IPS DF 6.9 (cell line): ENCODE results near the gene NLRP12.
"Not testable (repeated sequence)": the region's sequence is repeated elsewhere in the genome, so short reads cannot be mapped to it uniquely, and the experiment has no call there.

Experiments used
- DNase-seq: peaks from one replicate; pipeline ENCODE4 v3.0.0-alpha.2; 2013; ENCODE audit warnings: low read depth, low spot score
- H3K27ac ChIP-seq: one replicate; pipeline ENCODE4 v1.5.1; 2013; ENCODE audit warnings: low read length, control low read depth
- H3K27me3 ChIP-seq: 2 replicates; pipeline ENCODE4 v1.6.1; 2013; ENCODE audit warnings: mild to moderate bottlenecking, low read length; ENCODE audit not compliant: control insufficient read depth, insufficient read depth
- H3K36me3 ChIP-seq: 2 replicates; pipeline ENCODE4 v1.6.1; 2013; ENCODE audit warnings: low read length; ENCODE audit not compliant: control insufficient read depth, insufficient read depth
- H3K4me1 ChIP-seq: 2 replicates; pipeline ENCODE4 v1.6.1; 2013; ENCODE audit warnings: low read length; ENCODE audit not compliant: control insufficient read depth, insufficient read depth
- H3K4me3 ChIP-seq: 2 replicates; pipeline ENCODE4 v1.5.1; 2013; ENCODE audit warnings: mild to moderate bottlenecking, low read length
- H3K9me3 ChIP-seq: 2 replicates; pipeline ENCODE4 v1.6.1; 2013; ENCODE audit warnings: low read length, inconsistent platforms; ENCODE audit not compliant: control insufficient read depth, insufficient read depth
- WGBS: extraction: QIAGEN DNeasy Blood & Tissue Kit; methylation state at CpG from one replicate; pipeline ENCODE4 v1.1.7; 2013; ENCODE audit warnings: mixed read lengths, missing lambda C conversion rate; ENCODE audit not compliant: insufficient read length, insufficient coverage; 5-methylcytosine and 5-hydroxymethylcytosine counted together

The NLRP12 gene, protein sequence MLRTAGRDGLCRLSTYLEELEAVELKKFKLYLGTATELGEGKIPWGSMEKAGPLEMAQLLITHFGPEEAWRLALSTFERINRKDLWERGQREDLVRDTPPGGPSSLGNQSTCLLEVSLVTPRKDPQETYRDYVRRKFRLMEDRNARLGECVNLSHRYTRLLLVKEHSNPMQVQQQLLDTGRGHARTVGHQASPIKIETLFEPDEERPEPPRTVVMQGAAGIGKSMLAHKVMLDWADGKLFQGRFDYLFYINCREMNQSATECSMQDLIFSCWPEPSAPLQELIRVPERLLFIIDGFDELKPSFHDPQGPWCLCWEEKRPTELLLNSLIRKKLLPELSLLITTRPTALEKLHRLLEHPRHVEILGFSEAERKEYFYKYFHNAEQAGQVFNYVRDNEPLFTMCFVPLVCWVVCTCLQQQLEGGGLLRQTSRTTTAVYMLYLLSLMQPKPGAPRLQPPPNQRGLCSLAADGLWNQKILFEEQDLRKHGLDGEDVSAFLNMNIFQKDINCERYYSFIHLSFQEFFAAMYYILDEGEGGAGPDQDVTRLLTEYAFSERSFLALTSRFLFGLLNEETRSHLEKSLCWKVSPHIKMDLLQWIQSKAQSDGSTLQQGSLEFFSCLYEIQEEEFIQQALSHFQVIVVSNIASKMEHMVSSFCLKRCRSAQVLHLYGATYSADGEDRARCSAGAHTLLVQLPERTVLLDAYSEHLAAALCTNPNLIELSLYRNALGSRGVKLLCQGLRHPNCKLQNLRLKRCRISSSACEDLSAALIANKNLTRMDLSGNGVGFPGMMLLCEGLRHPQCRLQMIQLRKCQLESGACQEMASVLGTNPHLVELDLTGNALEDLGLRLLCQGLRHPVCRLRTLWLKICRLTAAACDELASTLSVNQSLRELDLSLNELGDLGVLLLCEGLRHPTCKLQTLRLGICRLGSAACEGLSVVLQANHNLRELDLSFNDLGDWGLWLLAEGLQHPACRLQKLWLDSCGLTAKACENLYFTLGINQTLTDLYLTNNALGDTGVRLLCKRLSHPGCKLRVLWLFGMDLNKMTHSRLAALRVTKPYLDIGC

DNA sequence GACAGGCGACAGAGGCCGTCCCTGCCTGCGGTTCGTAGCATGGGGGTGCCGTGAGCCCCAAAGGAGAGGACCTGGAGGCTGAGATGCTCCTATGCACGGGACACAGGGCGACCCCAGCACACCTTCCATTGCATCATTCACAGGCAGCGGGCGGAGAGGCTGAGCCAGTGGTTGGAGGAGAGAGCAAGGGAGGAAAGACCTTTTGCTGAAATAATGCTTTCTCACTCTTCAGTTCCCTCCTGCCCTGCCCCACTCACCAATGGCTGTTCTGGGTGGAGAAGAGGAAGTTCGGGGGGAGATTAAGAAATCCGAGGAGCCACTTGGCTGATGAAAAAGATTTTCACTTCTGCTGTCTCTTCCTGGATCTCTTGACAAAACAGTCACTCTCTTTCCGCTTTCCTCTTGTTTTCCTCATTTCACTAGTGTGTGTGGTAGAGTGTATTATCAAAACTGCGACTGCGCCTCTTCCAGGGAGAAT lies at the start of gene NLRP12:
TSS of gene NLRP12 (minus strand) at position 181 of the 478 bp plus-strand sequence. CDS start at position 41, 140 bp downstream.
- no peak within 1 kb of the TSS for H3K4me3 ChIP-seq
- no peak within 1 kb of the TSS for H3K27ac ChIP-seq
- H3K4me1 ChIP-seq, result no peaks in the 10 kb centered on the region; the same call in 1 of the 2 replicates
- no peaks in the 10 kb centered on the region for H3K27me3 ChIP-seq
- no peaks in the 10 kb centered on the region for H3K36me3 ChIP-seq
- no peak for DNase-seq
- no peaks in the 10 kb centered on the region for H3K9me3 ChIP-seq
- no CpG with 5 or more reads among the region's 14 CpGs for WGBS

DNA sequence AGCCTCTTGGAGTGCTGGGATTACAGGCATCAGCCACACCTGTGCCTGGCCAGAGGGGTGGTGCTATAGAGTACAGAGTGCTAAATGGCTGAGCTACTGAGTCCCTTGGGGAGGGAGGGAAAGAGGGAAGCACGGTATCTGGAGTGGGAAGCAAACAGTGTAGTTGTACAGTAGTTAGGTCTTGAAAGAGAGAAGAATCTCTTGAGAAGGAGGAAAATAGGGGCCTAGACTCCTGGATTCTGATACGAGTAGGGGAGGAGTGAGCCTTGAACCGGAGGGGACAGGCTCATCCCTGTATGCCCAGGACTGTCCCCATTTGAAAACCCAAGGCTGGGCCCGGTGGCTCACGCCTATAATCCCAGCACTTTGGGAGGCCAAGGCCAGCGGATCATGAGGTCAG lies 48.6 kb upstream of the NLRP12 start:
- no peak for DNase-seq
- Histone ChIP-seq H3K9me3 (no peaks in the 10 kb centered on the region), H3K36me3 (peaks cover 15% of the 10 kb centered on the region), H3K27me3 (no peaks in the 10 kb centered on the region), H3K4me1 (peaks cover 3% of the 10 kb centered on the region; the same call in 1 of the 2 replicates), H3K27ac (no peak overlapping the region), H3K4me3 (no peak overlapping the region)
- WGBS, result no CpG with 5 or more reads among the region's 6 CpGs

DNA sequence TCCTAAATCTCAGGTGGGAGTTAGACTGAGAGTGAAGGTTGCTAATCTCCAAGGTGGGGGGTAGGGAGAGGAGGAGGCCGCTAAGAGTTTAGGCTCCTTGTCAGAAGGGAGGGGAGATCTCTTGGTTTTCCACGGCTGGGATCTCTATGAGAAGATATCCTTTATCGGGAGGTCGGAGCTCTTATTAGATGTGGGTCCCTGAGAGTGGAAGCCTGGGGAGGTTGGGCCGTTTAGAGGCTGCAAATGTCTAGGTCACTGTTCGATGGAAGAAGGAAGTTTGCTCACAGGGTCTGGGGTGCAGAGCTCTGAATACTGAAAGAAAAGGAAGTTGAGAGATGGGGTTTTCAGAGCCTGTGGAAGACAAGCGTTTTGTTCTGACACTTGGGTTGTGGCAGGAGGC lies 47.3 kb upstream of the NLRP12 start:
- no peak overlapping the region for H3K4me3 ChIP-seq
- no peak for DNase-seq

DNA sequence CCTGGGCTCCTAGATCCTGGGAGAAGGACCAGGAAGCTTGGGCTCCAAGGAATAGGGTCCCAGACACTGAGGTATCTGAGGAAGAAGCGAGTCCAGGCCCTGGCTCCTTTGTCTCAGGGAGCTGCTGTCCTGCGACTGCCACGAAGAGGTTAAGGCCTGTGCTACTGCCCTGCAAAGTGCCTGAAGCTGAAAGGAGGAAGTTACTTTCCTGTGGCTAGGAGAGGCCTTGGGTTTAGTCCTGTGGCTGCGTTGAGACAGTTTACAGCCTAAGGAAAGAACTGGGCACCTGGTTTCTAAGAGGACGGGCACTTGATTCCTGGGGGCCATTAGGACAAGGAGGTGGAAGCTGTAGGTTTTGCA lies 46.4 kb upstream of the NLRP12 start:
- no peak for DNase-seq
- H3K36me3 ChIP-seq, result peaks cover 15% of the 10 kb centered on the region
- no CpG with 5 or more reads among the region's 5 CpGs for WGBS
- no peaks in the 10 kb centered on the region for H3K9me3 ChIP-seq
- no peaks in the 10 kb centered on the region for H3K27me3 ChIP-seq
- H3K4me1 ChIP-seq, result peaks cover 6% of the 10 kb centered on the region; the same call in 1 of the 2 replicates
- no peak overlapping the region for H3K27ac ChIP-seq
- no peak overlapping the region for H3K4me3 ChIP-seq

More for the DNA sequence above, 47.3 kb upstream of the NLRP12 start:
- peaks cover 15% of the 10 kb centered on the region for H3K36me3 ChIP-seq
- H3K27me3 ChIP-seq, result no peaks in the 10 kb centered on the region
- no CpG with 5 or more reads among the region's 7 CpGs for WGBS
- H3K9me3 ChIP-seq, result no peaks in the 10 kb centered on the region
- peaks cover 3% of the 10 kb centered on the region; the same call in 1 of the 2 replicates for H3K4me1 ChIP-seq
- H3K27ac ChIP-seq, result no peak overlapping the region

DNA sequence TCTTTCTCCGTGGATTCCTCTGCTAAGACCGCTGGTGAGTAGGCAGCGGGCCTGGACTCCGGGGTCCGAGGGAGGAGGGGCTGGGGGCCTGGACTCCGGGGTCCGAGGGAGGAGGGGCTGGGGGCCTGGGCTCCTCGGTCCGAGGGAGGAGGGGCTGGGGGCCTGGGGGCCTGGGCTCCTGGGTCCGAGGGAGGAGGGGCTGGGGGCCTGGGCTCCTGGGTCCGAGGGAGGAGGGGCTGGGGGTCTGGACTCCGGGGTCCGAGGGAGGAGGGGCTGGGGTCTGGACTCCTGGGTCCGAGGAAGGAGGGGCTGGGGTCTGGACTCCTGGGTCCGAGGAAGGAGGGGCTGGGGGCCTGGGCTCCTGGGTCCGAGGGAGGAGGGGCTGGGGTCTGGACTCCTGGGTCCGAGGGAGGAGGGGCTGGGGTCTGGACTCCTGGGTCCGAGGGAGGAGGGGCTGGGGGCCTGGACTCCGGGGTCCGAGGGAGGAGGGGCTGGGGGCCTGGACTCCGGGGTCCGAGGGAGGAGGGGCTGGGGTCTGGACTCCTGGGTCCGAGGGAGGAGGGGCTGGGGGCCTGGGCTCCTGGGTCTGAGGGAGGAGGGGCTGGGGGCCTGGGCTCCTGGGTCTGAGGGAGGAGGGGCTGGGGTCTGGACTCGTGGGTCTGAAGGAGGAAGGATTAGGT lies 45.8 kb upstream of the NLRP12 start:
- DNase-seq, H3K9me3 ChIP-seq, H3K4me1 ChIP-seq, H3K27ac ChIP-seq, H3K27me3 ChIP-seq: not testable (repeated sequence)
- no CpG with 5 or more reads among the region's 24 CpGs for WGBS
- peaks cover 14% of the 10 kb centered on the region for H3K36me3 ChIP-seq
- H3K4me3 ChIP-seq, result peak overlapping the region; percentile 78

DNA sequence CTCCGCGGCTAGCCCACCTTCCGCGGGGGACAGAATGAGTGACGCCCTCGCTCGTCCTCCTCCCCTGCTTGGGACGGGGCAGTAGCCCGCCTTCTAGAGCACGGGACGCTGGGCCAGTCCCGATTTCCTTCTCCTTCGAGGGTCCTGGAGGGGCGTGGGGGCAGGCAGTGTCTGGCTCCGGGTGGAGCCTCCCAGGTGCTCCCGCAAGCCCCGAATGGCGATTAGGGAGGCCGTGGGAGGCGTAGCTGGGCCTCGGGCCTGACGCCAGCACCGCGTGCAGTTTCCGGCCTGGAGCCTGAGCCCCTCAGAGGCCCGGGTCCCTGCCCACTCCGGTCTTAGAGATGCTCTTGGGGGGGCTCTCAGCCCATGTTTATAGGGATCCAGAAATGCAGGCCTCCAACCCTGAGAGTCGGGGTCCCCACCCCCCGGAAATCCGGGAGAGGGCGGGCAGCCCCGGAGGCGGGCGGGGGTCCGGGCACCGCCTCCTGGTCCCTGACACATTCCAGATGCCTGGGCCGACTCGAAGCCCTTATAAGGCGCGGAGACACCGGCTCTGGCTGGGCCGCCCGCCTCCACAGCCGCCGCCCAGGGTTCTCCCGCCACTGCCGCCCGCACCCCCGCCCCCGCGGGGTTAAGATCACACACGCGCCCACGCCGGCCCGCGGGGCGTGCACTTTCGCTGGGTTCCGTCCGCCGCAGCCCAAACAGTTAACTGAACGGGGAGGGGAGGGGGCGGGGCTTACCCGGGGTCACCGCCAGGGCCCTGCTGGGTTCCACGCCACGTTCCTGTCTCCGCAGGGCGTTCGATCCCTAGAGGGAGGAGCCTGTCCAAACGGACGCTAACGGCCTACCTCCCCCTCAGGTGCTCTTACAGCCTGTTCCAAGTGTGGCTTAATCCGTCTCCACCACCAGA lies 45.0 kb upstream of the NLRP12 start:
- WGBS, result no CpG with 5 or more reads among the region's 75 CpGs
- Histone ChIP-seq H3K4me1 (peaks cover 7% of the 10 kb centered on the region; the same call in 1 of the 2 replicates), H3K27me3 (no peaks in the 10 kb centered on the region), H3K9me3 (no peaks in the 10 kb centered on the region), H3K27ac (no peak overlapping the region), H3K4me3 (peak overlapping the region; percentile 78), H3K36me3 (peaks cover 9% of the 10 kb centered on the region)
- DNase-seq, result no peak

DNA sequence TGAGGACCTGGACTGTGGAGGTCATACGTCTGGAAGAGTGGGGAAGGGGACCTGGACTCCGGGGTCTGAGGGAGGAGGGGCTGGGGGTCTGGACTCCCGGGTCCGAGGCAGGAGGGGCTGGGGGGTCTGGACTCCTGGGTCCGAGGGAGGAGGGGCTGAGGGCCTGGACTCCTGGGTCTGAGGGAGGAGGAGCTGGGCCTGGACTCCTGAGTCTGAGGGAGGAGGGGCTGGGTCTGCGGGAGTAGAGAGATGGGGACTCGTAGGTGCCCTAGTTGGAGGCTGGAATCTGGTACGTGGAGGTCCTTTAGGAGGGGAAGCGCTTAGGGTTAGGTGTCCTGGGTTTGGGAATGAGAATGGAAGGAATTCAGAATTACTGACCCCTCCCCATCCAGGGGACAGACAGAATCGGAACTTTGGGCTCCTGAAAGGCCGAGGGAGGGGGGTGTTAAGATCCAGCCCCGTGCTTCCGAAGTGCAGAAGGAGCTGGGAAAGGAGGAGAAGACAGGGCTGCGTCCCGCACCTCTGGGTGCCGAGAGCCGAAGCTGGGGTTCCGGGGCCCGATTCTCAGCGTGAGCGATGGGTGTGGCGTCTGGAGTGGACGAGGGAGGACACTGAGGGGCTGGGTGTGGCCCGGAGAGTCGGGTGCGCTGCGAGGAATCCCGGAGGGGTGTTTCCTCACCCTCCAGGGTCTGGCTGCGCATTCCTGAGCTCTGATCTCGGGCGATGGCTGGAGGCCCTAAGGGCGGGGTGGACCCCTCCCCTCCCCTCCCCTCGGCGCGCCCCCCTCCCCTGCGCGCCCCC lies 44.2 kb upstream of the NLRP12 start:
- Histone ChIP-seq H3K27me3 (no peaks in the 10 kb centered on the region), H3K4me1 (peaks cover 7% of the 10 kb centered on the region; the same call in 1 of the 2 replicates), H3K4me3 (peak overlapping the region; percentile 78), H3K36me3 (peaks cover under 1% of the 10 kb centered on the region), H3K9me3 (no peaks in the 10 kb centered on the region), H3K27ac (no peak overlapping the region)
- DNase-seq, result no peak
- no CpG with 5 or more reads among the region's 37 CpGs for WGBS

DNA sequence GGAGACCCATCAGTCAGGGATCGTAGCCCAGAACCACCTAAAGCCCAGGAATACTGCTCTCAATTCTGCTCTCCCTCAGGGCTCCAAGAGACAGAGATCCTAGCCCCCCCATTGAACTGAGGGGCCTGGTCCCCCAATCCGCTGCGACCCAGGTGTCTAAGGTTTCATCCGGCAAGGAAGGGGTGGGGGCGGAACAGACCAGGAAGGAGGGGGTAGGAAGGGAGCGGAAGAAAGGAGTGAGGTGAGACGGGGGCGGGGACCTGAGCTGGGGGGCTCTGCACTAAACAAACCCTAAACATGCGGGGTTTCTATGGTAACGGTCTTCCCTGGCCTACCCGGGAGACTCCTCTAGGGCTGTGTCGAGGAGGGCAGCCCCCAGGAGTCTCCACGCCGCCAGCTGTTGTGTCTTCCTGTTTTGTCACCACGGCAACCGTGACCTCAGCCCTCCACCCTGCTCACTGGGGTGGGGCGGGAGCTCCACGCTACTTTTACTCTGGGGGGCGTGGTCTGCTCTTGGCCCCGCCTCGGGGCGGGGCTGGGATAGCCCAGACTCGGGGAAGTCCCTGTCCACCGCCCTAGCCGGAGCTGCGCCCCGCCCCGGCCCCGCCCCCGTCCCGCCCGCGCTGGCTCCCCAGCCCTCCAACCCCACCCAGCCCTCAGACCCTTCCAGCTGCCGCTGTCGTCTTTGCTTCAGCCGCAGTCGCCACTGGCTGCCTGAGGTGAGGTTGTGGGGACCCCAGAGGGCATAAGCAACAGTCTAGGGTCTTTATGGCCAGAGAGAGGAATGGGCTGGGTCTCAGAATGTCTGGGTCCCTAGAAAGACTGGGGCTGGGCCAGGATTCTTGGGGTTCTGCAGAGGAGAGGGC lies 43.3 kb upstream of the NLRP12 start, which contains the start of gene MYADM:
TSS of gene MYADM (plus strand) at position 659 of the 866 bp plus-strand sequence. CDS start 5,647 bp downstream, outside the sequence.
- Histone ChIP-seq H3K27me3 (no peaks in the 10 kb centered on the region), H3K9me3 (no peaks in the 10 kb centered on the region), H3K4me1 (peaks cover 7% of the 10 kb centered on the region; the same call in 1 of the 2 replicates), H3K36me3 (no peaks in the 10 kb centered on the region), H3K4me3 (peak within 1 kb of the TSS; percentile 78), H3K27ac (no peak within 1 kb of the TSS)
- DNase-seq, result no peak
- WGBS, result no CpG with 5 or more reads among the region's 37 CpGs
